HG02970 (cell line): ENCODE data around the gene PPFIA1.
"Not testable (repeated sequence)": the region's sequence is repeated elsewhere in the genome, so short reads cannot be mapped to it uniquely, and the experiment has no call there.

ENCODE experiments used
- ATAC-seq: cut with Tn5 transposase; IDR thresholded peaks from one replicate; pipeline ENCODE4 v1.9.1; 2021; ENCODE audit warnings: mild to moderate bottlenecking, moderate library complexity, moderate number of reproducible peaks; ENCODE audit not compliant: unreplicated experiment, low FRiP score

PPFIA1 gene

DNA sequence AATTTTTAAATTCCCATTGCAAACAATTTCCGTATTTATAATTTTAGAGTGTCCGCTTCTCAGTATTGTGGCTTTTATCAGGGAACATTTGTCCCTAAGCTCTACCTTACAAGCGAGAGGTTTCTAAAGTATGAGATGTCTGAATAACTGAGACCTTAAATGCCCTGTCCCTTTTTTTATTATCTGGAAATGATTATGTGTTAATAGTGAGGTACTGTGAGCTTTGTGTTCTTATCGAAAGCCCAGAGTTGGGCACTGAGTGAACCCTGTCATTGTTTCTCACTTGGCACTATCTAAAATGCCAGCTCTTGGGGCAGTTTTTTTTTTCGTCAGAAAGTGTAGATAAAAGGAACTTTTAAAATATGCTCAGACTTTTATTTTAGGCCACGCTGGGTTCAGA is 137.3 kb downstream of the PPFIA1 start:
- no peak for ATAC-seq

DNA sequence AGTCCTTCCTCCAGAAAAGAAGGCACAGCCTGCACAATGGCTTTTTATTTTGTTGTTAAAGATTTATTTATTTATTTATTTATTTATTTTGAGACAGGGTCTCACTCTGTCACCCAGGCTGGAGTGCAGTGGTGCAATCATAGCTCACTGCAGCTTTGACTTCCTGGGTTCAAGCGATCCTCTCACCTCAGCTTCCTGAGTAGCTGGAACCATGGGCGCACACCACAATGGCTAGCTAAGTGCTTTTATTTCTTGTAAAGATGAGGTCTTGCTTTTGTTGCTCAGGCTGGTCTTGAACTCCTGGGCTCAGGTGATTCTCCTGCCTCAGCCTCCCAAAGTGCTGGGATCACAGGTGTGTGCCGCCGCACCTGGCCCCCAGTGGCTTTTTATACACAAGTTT is 137.8 kb downstream of the PPFIA1 start:
- ATAC-seq = not testable (repeated sequence)

DNA sequence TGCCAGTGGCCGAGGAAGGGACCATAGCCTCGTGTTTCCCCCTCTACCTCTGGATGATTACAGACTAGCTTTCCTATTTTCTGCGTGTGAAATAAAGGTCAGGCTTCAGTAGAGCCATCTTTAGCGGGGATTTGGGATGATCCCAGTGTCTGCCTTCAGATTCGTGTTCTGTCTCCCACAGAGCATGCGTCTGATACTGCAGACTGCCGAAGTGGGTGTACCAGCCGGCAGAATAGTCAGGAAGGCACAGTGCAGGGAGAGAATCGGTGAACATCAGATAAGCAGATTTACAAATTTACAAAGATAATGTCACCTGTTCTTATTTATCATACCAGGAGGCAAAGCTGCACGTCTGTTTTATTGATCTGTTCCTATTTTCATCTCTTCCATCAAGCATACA is 138.9 kb downstream of the PPFIA1 start:
- no peak for ATAC-seq

DNA sequence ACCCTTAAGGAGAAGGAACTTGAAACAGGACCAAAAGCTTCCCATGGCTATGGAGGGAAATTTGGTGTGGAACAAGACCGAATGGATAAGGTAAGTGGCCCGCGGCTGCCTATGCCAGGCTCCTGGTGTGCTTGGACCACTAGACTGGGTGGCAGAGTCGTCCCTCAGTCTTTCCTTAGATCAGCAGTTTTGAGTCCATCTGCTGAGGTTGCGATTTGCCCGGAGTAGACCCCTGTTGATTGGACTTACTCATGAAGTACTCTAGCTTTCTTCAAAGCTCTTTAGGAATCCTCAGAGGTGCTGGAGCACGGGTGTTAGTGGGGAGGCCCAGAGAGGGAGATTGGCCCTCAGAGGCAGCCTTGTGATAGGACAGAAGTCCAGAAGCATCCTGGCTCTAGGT is 139.4 kb downstream of the PPFIA1 start:
- no peak for ATAC-seq

DNA sequence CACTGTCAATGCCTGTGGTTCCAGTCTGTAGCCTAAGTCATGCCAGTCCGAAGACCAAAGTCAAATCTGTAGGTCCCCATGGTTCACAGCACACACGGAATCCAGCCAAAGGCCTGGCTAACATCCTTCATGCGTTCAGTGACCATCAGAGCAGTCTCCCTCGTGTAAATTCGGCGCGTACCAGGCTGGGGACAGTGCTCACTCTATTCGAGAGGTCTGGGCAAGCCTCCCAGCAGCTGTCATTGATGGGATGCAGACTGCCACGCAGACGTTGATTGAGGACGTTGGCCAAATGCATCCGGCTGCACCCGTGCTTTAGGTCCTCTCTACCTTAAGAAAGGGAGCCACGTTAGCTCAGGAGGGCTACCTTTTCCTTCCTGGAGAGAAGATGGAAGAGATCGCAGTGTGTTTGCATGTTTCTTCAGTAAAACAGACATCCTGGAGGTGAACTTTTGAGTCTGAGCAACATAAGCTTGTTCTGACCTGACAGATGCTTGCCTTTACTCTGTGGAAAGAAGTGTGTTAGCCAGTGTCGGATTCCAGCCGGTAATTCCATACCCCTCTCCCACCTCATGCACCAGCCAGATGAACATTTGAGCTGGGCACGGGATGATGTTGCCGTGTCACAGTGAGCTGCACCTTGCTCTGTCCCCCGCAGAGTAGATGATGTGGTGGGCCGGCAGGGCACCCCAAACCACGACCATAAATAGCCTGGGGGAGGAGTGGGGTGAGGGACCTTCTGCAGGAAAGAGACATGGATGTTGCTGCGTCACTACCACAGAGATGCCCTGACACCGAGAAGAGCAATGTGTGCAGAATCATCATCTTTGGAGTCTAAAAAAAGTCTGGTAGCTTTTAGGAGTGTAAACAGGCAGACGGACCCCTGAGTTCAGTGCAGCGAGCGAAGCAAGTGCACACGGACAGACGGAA is 140.1 kb downstream of the PPFIA1 start:
- no peak for ATAC-seq

DNA sequence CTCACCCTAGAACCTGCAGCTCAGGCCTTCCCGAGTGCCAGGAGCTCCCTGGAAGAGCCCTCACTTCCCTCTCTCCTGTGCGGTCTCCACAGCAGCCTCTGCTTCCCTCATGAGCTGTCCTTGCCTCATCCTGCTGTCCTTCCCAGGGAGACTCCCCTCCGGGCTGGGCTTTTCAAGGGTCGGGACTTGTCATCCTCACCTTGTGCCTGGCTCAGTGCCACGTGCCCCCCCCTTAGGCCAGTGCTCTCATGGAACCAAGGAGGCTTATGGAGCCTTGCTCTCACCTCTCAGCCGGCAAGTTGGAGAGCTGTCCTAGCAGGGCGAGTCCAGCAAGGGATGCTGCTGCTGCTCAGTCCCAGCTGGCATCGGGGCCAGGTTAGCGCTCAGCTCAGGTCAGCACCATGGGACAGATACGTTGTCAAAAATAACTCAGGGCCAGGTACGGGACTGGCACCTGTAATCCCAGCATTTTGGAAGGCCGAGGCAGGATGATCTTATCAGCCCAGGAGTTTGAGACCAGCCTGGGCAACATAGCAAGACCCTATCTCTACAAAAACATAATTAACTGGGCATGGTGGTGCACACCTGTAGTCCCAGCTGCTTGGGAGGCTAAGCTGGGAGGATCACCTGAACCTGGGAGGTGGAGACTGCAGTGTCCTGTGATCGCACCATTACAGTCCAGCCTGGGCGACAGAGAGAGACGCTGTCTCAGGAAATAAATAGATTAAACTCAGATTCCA is 141.4 kb downstream of the PPFIA1 start:
- ATAC-seq = no peak

DNA sequence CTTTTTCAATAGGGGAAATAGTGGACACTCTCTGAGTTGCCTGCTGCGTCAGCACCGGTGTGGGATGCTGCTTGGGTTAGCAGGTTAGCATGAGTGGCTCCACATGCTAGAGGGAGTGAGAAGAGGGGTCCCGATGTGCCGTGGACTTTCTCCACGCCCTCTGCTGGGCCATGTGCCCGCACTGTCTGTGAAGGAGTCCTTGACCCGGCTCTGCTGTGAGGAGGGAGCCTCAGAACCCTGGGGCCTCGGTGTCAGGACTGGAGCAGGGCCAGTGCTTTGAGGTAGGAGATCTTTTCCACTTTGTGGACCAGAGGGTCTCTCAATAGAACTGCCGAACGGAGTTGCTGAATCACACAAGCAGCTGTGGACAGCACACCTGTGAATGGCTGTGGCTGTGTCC is 142.7 kb downstream of the PPFIA1 start:
- ATAC-seq = no peak

DNA sequence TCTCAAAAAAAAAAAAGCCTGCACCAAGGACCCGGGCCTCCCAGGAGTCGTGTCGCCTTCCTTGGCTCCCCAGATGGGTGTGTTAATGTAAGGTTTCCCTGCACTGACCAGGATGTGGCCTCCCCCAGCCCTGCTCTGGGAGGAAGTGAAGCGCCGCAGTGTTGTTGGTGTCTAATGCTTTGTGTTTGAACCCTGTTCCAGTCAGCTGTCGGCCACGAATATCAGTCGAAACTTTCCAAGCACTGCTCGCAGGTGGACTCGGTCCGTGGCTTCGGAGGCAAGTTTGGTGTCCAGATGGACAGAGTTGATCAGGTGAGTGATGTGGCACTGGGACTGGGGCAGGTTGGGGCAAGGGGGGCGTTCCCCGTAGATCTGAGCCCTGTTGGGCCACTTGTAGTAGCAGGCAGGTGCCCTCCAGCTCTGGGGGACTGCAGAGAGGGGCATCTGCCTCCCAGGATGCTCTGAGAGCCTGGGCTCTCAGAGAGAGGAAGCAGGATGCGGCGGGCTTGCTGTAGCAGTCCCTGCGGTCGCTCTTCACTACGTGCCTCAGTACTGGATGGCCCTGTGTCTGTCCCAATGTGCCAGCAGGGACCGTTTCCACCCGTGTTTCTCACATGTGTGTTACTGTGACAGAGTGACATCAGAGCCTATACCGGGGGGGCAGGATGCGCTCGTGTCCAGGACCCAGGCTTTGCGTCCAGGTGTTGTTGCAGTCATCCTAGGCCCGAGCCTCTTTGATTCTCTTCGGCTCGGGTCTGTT is 144.0 kb downstream of the PPFIA1 start:
- no peak for ATAC-seq

DNA sequence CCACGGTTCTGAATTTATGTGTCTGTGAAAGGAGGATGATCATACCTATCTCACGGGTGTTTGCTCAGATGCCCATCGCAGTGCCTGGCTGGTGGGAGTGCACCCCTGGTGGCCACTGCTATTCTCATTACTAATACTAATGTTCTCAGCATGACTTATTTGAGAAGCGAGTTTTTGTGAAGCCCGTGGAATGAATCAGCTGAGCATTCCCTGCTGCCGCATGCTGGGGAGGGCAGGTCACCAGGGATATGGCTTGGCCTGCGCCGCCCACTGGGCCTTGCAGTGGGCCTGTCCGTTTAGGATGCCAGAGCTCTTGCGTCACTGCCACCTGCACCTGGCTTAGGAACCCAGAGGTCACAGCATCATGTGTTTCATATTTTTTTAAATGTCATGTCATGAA is 144.7 kb downstream of the PPFIA1 start:
- no peak for ATAC-seq

DNA sequence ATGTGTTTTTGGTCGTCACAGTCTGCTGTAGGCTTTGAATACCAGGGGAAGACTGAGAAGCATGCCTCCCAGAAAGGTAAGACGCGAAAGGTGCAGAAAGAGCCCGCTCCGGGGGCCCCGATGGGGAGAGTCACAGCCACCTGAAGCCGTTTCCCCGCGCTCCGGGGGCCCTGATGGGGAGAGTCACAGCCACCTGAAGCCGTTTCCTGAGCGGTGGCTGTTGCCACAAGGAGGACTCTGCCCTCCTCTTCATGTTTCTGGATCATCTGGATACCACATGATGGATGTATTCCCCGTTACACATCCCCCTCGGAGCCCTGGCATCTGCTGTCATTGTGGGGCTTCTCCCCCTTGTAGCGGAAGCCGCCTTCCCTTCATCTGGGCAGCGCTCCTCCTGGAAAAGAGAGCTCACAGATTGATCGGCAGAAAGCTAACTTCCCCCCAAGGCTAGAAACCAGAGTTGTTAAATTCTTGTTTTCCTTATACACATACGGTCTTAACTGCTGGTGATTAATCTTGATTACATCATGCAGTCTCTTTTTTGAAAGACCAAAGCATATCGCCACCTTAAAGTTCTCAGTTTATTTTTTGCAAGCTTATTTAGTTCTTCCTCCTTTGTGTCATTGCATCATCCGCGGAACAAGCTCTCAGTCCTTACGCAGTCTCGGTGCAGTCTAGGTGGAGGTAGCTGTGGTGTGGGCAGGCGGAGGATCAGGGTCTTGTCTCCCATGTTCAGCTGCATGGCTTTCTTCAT is 145.3 kb downstream of the PPFIA1 start:
- no peak for ATAC-seq

DNA sequence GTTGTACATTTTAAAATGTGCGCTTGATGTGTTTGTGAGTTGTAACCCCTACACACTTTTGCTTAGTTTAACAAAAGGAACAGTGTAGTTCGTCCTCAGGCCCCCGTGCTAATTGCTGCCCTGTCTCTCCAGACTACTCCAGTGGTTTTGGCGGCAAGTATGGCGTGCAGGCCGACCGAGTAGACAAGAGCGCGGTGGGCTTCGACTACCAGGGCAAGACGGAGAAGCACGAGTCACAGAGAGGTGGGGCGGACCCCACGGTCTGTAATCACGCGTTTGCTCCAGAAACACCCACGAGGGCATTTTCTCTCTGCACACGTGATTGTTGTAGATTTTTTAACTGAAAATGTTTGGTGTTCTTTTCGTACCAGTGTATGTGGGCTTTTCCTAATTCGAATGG is 146.4 kb downstream of the PPFIA1 start:
- ATAC-seq = no peak

DNA sequence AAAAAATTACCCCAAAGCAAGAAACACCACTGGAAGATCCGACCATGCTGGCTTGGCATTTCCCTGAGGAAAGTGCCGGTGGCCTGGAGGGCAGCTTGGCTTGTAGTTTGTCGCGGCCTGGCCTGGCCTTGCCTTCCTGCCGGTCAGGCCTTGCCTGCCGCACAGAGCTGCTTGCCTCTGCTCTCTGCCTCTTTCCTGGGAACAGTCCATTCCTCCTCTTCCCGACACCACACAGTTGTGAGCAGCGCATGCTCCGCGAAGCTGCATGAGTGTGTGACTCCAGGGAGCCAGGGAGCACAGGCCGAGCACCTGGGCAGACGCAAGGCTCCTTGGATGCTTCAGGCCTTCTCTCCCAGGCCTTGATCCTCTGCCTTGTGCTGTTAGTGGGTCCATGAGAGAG is 147.6 kb downstream of the PPFIA1 start:
- no peak for ATAC-seq

DNA sequence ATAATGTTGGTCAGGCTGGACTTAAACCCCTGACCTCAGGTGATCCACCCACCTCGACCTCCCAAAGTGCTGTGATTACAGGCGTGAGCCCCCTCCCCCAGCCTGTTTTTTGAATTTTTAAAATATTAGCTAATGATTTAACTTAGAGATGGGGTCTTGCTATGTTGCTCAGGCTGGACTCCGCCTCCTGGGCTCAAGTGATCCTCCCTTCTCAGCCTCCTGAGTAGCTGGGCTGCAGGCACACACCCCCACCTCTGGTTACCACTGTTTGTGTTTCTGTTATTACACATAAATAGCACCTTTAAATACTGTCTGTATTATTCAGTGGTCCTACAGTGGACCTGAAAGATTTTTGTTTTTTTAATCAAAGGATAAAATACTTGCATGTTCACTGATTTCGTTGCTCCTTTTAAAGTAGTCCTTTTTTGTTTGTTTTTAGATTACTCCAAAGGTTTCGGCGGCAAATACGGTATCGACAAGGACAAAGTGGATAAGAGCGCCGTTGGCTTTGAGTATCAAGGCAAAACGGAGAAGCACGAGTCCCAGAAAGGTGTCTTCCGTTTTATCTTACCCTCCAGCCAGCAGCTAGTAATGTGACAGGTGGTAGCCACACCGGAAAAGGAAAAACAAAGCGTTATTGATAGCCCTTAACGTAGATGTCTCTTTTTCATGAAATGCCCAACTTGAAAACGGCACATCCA is 149.0 kb downstream of the PPFIA1 start:
- ATAC-seq = no peak

DNA sequence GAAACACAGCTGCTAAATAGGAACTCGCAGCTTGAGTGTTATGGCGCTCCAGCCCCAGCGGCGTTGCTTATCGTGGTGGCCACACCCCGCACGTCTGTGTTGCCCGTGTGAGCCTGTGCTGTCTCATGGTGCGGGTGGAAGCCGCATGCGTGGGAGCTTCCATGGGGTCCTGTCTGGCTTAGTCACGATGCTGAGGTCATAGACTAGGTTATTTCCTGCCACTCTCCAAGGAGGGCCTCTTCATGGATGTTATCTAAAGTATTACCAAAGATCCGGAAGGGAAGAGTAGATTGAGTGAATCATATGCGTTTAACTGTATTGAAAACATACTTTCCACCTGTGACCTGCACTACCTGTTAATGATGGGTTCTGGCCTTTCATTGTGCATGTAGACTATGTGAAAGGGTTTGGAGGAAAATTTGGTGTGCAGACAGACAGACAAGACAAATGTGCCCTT is 149.5 kb downstream of the PPFIA1 start:
- no peak for ATAC-seq

DNA sequence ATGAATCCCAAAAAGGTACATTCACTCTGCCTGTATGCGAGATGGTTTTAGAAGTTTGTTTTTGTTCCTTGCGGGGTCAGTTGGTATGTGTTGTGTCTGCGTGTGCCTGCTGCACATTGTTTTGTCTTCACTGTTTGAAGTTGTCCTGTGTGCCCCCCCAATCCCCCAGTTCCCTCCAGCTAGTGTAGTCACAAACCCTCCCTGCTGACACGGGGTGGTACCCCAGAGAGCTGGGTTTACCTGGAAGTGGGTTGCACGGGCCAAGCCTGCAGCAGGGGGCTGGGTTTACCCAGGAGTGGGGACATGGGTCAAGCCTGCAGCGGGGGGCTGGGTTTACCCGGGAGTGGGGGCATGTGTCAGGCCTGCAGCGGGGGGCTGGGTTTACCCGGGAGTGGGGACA is 150.0 kb downstream of the PPFIA1 start:
- ATAC-seq = no peak

DNA sequence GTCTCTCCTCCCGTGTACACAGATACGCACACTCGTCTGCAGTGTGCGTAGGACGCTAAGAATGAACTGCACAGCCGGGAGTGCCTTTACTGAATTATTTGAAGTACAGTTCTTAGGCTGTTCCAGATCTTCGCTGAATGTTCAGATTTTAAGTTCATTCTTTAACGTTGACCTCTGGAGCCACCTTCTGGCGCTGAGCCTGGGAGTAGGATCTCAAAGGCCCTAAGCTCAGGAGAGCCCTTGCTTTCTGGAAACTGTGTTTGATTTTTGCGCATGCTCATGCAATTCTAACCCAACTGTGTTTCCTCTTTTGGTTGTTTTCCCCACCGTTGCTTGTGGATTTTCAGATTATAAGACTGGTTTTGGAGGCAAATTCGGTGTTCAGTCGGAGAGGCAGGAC is 150.6 kb downstream of the PPFIA1 start:
- ATAC-seq = no peak

DNA sequence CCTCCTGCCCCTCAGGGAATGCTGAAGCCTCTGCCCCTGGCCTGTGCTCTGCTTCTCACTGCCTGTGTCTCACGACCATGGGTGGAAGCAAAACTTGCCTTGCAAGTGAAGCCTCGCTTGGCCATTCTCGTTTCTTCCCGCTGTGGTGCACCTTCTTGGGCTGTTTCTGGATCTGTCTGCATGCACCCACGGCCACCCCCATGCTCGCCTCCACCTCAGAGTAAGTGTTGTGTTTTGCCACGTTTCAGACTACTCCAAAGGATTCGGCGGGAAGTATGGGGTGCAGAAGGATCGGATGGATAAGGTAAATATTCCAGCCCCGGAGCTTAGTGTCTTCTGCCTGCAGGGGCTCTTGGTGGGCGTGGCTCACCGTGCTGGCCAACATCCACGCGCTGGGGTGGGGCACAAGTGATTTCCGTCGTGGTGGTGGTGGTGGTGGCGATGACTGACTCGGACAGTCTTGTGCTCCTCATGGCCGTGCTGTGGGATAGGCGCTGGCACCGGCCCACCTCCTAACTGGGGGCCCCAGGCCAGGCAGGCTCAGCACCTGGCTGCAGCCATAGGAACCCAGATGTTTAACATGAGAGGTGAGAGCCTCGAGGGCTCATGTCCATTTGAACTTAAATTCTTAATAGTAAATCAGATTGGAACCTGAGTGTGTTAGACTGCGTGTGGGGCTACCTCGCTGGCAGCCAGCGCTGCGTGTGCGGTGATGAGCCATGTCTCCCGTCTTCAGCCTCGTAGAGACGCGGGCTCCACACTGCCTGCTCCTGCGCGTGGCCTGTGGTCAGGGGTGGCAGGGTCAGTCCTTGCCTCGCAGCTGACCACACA is 152.4 kb downstream of the PPFIA1 start:
- ATAC-seq = no peak

DNA sequence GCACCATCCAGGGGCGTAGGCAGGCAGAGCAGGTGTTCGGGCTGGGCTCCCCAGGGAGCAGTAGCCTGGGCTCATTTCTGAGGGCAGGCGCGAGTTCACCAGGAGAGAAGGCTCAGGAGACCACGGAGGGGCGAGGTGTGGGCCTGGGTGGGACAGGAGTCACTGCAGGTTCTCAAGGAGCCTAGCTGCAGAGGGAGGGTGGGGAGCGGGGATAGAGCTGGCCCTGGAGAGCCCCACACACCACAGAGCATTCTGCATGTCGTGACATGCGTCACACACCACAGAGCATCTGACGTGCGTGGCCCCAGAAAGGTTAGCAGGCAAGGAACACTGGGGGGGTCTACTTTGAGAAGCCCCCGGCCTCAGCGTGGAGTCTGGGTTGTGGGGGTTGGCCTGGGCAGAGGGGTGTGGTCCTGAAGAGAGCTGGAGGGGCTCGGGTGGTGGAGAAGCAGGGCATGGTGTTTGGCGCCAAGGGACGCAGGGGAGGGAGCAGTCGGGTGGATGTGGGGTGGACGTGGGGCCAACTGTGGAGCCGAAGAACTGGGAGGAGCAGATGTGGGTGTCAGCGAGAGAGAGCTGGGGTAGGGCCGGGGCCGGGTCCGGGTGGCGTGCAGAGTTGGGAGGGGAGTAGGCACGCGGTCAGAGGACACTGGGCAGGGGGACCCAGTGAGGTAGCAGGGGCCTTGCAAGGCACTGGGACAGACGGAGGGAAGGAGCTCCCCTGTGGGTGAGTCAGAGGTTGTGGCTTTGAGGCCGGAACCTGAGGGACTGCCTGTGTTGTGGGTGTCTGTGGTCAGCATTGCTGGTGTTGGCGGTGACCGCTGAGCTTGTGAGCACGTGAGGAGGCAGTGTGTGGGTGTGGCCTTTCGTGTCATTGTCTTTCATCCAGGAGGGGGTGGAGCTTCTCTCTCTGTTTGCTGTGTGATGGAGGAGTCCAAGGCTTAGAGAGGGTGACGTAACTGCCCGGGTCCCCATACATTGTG is 153.3 kb downstream of the PPFIA1 start:
- ATAC-seq = no peak
